Left colon (tissue), 2 donors: ENCODE data around the gene STK32C. TPM values are rescaled to one million over a fixed set of nuclear protein-coding genes. Genes with fewer than 3 reads are reported as not detected.

ENCODE experiments used
- ATAC-seq: fragments of 200-7000 bp; cut with Tn5 transposase; one replicate; pipeline ENCODE4 v1.9.1; 2020; ENCODE audit warnings: mild to moderate bottlenecking, moderate library complexity
- DNase-seq, 2 donors: peaks; one replicate each; pipeline ENCODE4 v3.0.0-alpha.2; 2020
- intact Hi-C, 2 donors: fragments of 100-400 bp; cut with DNase I in 1 of 2; cut with micrococcal nuclease in 1 of 2; formaldehyde crosslinking; loops; one replicate each; pipeline versions ENCODE4 v1.11.2 to v1.14.0; 2022; cut with DNase I, micrococcal nuclease
- total RNA-seq, 2 donors: library from RNA; stranded (reverse); fragmentation: NEBNext Ultra II Directional; extraction: Animal tissue kit (Norgen Biotek cat#: 25700); gene quantifications; one replicate each; pipeline ENCODE4 v1.2.1, GENCODE V29; 2021
- donor health status: DM: no; HTN: no; CAD: no.
- donor health status: DM: yes; HTN: yes; CAD: no.

The STK32C gene
- total RNA-seq, 2 donors from 2014 or later, result 8.4 to 10.0 TPM

GRCh38 chr10:132200344-132201110, 107.2 kb downstream of the STK32C start:
- no peak for DNase-seq
- no peak for ATAC-seq
- intact Hi-C loops, result no loop called here

GRCh38 chr10:132199854-132200311, 107.9 kb downstream of the STK32C start:
- DNase-seq (no peak), ATAC-seq (no peak)

DNA sequence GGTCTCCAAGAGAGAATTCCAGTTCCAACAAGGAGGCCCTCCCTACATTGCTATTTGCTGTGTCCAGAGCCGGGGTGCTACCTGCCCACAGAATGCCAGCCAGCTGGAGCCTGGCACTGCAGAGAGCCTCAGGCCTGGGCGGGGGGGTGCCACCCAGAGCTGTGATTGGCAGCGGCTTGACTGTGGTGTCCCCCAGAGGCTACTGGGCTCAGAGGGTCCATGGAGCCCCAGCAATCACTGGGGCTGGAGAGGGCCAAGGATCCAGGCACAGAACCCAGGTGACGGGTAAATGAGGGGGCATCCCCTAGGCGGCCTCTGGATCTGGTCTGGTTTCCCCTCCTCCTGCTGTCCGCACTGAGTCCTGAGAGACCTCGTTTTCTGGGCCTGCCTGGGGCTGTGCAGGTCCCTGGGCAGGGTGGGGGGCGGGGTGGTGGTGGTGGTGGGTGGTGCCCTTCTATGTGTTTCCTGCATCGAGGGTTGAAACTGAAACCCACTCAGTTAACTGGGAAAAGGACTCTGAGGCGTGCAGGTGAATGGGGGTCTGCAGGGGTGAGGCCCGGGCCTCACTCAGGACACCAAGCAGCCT, 108.4 kb downstream of the STK32C start:
- no peak for DNase-seq
- ATAC-seq, result no peak

More at GRCh38 chr10:132199854-132200311, 107.9 kb downstream of the STK32C start:
- intact Hi-C loops, result no loop called here

GRCh38 chr10:132198381-132199181, 109.2 kb downstream of the STK32C start:
- ATAC-seq (no peak), DNase-seq (no peak)
- intact Hi-C loops, result no loop called here

More for the DNA sequence above, 108.4 kb downstream of the STK32C start:
- intact Hi-C loops, result no loop called here

- ATAC-seq (no peak), DNase-seq (no peak)
- intact Hi-C loops, result no loop called here
Observed at GRCh38 chr10:132198068-132198370, 109.7 kb downstream of the STK32C start.

- DNase-seq (no peak), ATAC-seq (no peak)
- intact Hi-C loops, result no loop called here
Observed at GRCh38 chr10:132197271-132198067, 110.3 kb downstream of the STK32C start.

GRCh38 chr10:132196178-132197113, 111.3 kb downstream of the STK32C start:
- no peak for ATAC-seq
- no peak for DNase-seq
- intact Hi-C loops, result no loop called here

DNA sequence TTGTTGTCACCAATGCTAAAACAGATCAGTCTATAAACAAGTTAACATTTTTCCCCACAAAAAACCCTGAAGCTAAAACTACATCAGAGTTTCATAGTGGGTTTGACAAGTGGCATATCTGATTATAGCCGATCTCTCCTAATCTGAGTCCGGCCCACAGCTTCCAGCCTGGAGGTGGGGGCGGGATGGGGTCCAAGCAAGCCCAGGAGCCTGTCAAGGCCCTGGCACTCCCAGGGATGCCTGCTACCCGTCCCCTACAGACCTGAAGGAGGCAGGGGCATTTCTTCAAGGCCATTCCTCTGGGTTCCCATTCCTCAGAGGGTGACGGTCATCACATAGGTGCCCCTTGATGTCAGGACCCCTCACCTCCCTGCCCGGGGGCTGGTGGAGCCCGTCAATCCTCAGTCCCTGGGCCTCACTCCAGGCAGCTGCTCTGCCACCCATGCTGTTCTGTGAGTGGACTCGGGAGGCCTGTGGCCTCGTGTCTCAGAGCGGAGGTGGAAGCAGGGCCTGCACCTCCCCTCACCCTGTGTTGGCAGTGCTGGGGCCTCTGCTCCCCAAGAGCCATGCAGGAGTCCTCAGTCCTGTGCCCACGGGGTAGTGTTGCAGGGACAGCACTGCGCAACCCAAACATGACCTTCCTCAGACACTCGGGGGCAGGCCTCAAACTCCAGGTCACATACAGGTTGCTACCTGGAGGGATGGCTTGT, 112.2 kb downstream of the STK32C start:
- intact Hi-C loops, result no loop called here
- DNase-seq (no peak), ATAC-seq (no peak)

DNA sequence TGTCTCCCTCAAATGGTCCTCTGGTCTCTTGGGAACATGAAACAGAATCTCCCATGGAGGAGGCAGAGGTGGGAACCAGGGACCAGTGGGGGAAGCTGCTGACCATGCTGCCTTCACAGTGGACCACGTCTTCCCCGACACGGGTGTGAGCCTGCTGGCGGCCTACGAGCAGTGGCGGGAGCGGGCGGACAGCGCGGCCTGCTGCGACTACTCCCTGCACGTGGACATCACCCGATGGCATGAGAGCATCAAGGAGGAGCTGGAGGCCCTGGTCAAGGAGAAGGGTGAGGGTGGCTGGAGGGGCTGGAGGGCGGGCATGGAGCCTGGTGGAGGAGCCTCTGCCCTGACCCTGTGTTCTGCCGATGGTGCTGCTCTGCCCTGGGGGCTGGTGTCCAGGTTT, 113.0 kb downstream of the STK32C start:
- no peak for ATAC-seq
- no peak for DNase-seq
- intact Hi-C loops, result no loop called here

DNA sequence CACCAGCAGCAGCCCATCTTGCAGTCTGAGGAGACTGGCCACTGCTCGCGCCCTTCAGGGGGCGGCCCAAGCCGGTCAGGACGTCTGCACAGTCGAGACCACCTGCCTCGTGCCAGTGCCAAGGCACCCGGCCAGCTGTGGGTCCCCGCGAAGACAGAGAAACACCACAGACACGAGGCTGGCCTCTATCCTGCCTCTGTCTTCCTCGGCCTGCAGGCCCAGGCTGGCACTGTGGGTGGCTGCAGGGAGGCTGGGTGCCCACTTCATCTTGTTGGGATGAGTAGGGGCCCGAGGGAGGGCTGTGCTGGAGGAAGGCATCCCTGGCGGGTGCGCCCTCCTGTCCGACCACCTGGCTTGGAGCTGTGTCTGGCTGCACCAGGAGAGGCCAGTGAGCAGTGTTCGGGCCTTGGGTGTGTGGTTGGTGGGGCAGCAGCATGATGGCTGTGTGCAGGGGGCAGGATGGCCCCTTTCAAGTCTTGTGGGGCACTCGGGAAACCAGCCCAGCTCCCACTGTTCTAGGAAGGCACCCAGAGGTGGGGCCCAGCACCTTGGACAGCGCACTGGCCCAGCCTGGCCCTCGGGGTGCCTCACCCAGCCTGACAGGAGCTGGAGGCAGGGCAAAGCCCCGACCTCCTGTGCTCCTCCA, 113.7 kb downstream of the STK32C start:
- peak in 1 of 2 donors; percentile 29 for DNase-seq
- intact Hi-C loops, result no loop called here
- ATAC-seq, result peak; percentile 46

- DNase-seq, result no peak
- intact Hi-C loops, result no loop called here
- no peak for ATAC-seq
Observed at GRCh38 chr10:132192991-132193665, 114.6 kb downstream of the STK32C start.

DNA sequence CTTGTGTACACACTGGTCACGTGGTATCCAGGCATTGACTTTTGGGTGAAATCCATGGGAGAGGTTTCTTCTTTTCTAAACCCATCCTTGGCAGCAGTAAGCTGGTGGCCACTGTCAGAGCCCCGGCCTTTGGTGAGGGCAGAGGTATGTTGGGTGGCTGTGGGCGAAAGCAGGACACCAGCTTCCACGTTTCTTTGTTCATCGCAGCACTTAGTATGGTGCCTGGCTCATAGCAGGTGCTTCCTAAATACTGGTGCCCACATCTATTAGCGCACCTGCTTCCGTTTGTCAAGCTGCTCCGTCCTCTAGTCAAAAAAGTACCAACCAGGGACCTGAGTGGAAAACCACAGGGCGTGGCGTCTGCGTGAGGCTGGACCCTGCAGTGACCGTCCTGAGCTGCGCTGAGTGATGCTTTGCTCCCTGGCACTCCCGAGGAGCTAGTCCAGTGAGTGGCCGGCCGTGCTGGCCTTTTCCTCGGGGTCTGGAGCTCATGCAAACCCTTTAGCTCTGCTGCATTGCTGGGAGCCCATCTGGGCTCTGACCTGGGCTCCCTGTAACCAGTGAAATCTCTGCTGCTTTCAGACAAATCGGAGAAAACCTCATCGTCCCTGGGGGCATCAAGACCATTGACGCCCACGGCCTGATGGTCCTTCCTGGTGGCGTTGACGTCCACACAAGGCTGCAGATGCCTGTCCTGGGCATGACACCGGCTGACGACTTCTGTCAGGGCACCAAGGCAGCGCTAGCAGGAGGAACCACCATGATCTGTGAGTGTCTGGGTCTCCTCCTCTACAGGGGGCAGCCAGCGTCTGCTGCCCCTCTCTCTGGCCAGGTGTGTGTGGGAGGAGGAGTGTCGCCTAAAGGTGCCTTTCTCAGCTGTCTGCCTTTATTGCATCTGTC, 115.4 kb downstream of the STK32C start:
- ATAC-seq, result no peak
- intact Hi-C loops, result no loop called here
- no peak for DNase-seq

GRCh38 chr10:132189810-132190422, 117.8 kb downstream of the STK32C start:
- ATAC-seq (no peak), DNase-seq (no peak)
- intact Hi-C loops, result no loop called here

- DNase-seq, result no peak
- intact Hi-C loops, result no loop called here
- no peak for ATAC-seq
Observed at GRCh38 chr10:132189016-132189415, 118.7 kb downstream of the STK32C start.

DNA sequence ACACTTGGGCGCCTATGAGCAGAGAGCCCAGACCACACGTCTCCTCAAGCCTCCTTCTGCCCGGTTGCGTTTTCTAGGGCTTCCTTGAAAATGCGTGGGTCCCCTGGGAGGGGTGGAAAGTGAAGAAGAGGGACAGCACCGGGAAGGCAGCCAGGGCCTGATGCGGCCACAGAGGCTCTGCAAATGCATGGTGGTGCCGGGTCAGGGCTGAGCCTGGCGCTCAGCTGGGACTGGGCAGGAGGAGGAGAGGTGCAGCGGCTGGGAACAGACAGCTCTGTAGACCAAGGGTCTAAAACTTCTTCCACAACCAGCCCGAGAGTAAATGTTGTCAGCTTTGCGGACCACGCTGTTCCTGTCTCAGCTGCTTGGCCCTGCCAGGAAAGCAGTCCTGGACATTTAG, 119.4 kb downstream of the STK32C start:
- no peak for DNase-seq
- intact Hi-C loops, result no loop called here
- ATAC-seq, result no peak
